Stimulated activated CD8-positive, alpha-beta memory T cell treated with anti-CD3 and anti-CD28 coated beads, Interleukin-7, amount 100 ng/mL, for 24 hours (primary cell): ENCODE measurements around the gene ZFP92.
A peak's percentile ranks its signal among the peaks of the same experiment; 100 is the strongest.
"Not testable (repeated sequence)": the region's sequence is repeated elsewhere in the genome, so short reads cannot be mapped to it uniquely, and the experiment has no call there.

ENCODE experiments used
- DNase-seq: peaks from one replicate; pipeline ENCODE4 v3.0.0-alpha.2; 2020; ENCODE audit warnings: low read depth

The ZFP92 gene

GRCh38 chrX:153386097-153386496 lies 25.2 kb upstream of the ZFP92 start:
- DNase-seq: no peak

- no peak for DNase-seq
These were observed 23.9 kb upstream of the ZFP92 start for GRCh38 chrX:153387345-153387744.

GRCh38 chrX:153387987-153388721 lies 23.1 kb upstream of the ZFP92 start:
- DNase-seq: no peak

GRCh38 chrX:153388722-153389459 lies 22.4 kb upstream of the ZFP92 start:
- no peak for DNase-seq

GRCh38 chrX:153389460-153389768 lies 21.9 kb upstream of the ZFP92 start:
- DNase-seq: not testable (repeated sequence)

GRCh38 chrX:153392642-153393321 lies 18.5 kb upstream of the ZFP92 start:
- no peak for DNase-seq

- DNase-seq: no peak
These were observed 16.7 kb upstream of the ZFP92 start for GRCh38 chrX:153394612-153395011.

- no peak for DNase-seq
These were observed 15.5 kb upstream of the ZFP92 start for GRCh38 chrX:153395613-153396319.

GRCh38 chrX:153396320-153397195 lies 14.7 kb upstream of the ZFP92 start:
- no peak for DNase-seq

GRCh38 chrX:153397256-153397960 lies 13.9 kb upstream of the ZFP92 start:
- DNase-seq: no peak

- DNase-seq: no peak
These were observed 12.9 kb upstream of the ZFP92 start for GRCh38 chrX:153398275-153398960.

GRCh38 chrX:153400146-153401132 lies 10.8 kb upstream of the ZFP92 start:
- peak; percentile 19 for DNase-seq

GRCh38 chrX:153401133-153401764 lies 10.0 kb upstream of the ZFP92 start, which contains the start of gene PNMA6E:
Gene PNMA6E, minus strand, starts transcription at chrX:153401350. Its CDS starts 2,501 bp downstream, at chrX:153398849.
- DNase-seq: no peak

- DNase-seq: not testable (repeated sequence)
These were observed 6.9 kb upstream of the ZFP92 start for GRCh38 chrX:153404333-153404732.

- DNase-seq: no peak
These were observed 5.8 kb upstream of the ZFP92 start for GRCh38 chrX:153405426-153405825.

GRCh38 chrX:153406011-153406410 lies 5.3 kb upstream of the ZFP92 start:
- no peak for DNase-seq

GRCh38 chrX:153406903-153407302 lies 4.4 kb upstream of the ZFP92 start:
- no peak for DNase-seq

GRCh38 chrX:153407736-153408135 lies 3.5 kb upstream of the ZFP92 start:
- no peak for DNase-seq
